Measurements from ENCODE around the gene FIGNL2.

DNA sequence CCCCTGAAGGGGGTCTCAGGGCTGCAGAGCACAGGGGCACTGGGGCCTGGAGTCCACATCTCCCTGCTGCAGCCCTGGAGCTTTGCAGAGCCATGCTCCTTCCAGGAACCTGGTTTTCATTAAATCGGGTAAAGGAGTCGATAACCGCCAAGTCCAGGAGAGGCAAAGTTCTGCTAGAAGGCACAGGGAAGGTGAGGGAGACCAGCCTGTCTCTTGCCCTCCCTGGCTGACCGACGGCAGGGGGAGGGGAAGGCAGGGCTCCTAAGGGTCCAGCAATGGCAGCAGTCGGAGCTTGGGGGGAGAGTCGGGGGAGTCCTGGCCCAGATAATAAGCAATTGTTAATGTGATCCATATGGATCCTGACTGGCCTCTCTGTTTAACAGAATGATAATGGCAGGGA lies 3.0 kb downstream of the FIGNL2 start:
- TF ChIP-seq, protein P1, sequence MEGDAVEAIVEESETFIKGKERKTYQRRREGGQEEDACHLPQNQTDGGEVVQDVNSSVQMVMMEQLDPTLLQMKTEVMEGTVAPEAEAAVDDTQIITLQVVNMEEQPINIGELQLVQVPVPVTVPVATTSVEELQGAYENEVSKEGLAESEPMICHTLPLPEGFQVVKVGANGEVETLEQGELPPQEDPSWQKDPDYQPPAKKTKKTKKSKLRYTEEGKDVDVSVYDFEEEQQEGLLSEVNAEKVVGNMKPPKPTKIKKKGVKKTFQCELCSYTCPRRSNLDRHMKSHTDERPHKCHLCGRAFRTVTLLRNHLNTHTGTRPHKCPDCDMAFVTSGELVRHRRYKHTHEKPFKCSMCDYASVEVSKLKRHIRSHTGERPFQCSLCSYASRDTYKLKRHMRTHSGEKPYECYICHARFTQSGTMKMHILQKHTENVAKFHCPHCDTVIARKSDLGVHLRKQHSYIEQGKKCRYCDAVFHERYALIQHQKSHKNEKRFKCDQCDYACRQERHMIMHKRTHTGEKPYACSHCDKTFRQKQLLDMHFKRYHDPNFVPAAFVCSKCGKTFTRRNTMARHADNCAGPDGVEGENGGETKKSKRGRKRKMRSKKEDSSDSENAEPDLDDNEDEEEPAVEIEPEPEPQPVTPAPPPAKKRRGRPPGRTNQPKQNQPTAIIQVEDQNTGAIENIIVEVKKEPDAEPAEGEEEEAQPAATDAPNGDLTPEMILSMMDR (IDR thresholded peaks at IDR 0.05 in 4 of 5, conservative IDR thresholded peaks at IDR 0.05 in 1 of 5): no peak
- TF ChIP-seq POLR2A (IDR thresholded peaks at IDR 0.05): no peak
